ENCODE data around the gene FGGY.

The FGGY gene

DNA sequence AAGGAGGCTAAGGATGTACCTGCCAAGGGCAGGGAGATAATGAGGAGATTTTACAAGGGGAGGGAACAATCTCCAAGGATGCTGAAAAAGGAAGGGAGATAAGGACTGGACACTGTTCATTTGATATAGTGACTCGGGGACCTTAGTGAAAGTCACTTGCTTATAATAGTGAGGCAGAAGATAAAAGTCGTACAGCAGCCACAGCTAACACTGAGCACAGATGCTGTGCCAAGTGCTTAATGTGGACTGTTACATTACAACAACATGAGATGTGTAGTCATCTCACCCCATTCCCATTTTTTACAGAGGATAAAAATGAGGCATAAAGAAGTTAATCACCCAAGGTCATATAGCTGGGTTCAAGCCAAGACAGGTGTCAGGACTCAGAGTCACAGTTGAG, 181.9 kb downstream of the FGGY start:
- in situ Hi-C loops (cut with MboI; ENCODE audit: low sequenced_read_pairs, unreplicated experiment), result no loop called here
- TF ChIP-seq, protein P1, sequence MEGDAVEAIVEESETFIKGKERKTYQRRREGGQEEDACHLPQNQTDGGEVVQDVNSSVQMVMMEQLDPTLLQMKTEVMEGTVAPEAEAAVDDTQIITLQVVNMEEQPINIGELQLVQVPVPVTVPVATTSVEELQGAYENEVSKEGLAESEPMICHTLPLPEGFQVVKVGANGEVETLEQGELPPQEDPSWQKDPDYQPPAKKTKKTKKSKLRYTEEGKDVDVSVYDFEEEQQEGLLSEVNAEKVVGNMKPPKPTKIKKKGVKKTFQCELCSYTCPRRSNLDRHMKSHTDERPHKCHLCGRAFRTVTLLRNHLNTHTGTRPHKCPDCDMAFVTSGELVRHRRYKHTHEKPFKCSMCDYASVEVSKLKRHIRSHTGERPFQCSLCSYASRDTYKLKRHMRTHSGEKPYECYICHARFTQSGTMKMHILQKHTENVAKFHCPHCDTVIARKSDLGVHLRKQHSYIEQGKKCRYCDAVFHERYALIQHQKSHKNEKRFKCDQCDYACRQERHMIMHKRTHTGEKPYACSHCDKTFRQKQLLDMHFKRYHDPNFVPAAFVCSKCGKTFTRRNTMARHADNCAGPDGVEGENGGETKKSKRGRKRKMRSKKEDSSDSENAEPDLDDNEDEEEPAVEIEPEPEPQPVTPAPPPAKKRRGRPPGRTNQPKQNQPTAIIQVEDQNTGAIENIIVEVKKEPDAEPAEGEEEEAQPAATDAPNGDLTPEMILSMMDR (IDR thresholded peaks at IDR 0.05; ENCODE audit: borderline replicate concordance, control extremely low read depth, extremely low read depth, insufficient read depth, missing control alignments), result no peak
- DNase-seq (ENCODE audit: low spot score), result no peak

DNA sequence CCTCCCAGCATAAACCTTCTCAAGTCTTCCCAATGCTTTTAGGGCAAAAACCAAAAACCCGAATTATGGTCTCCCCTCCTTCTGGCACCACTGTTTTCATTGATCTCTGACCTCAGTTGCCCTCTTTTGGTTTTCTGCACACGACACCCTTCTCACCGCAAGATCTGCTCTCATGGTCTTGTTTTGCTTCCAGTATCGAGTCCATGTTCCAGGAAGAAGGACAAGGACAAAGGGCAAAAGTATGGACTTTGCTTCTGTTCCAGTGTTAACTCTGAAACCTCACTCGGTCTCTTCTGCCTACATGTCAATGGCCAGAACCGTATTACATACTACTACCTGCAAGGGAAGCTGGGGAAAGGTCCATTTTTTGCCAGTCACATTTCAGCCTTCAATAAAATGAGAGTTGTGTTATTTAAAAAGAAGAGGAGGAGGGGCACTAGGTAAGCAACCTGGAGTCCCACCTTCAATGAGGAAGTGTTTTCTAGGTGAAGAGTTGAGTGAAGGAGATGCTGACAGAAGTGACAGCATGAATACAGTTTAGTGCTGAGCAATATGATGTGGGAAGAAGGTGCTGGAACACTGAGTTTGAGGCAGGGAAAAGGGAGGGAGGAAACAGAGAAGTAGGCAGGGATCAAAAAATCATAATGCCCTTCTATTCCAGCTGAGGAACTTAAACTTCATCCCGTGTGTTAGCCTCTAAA, 183.4 kb downstream of the FGGY start:
- TF ChIP-seq, protein P1 (IDR thresholded peaks at IDR 0.05; ENCODE audit: borderline replicate concordance, control extremely low read depth, extremely low read depth, insufficient read depth, missing control alignments), result no peak
- no peak for DNase-seq (ENCODE audit: low spot score)
- in situ Hi-C loops (cut with MboI; ENCODE audit: low sequenced_read_pairs, unreplicated experiment), result no loop called here

DNA sequence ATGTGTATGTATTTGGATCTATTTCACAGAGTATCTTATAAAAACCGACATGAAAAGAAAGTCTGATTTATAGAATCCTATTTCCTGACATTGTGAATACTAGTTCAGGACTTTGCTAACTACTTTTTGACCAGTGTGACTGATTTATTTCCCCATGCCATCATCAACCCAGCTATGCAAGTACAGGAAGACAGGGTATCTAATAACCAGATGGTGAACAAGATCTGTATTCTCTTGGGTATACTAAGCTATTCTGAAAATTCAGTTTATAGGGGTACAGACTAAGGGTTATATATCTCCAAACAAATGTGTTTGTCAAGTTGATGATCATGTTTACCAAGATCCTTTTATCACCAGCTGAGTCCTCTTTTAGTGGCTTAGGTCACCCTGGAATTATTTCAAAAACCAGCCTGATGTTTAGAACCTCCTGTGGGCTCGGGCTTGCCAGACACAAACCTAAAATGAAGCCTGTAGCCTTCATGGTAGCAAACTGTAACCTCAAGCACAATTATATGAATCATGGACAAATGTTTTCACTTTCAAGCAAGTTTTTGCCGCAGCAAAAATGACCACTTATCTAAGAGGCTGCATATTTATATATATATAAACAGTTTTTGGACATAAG, 185.1 kb downstream of the FGGY start:
- TF ChIP-seq, protein P1 (IDR thresholded peaks at IDR 0.05; ENCODE audit: borderline replicate concordance, control extremely low read depth, extremely low read depth, insufficient read depth, missing control alignments), result no peak
- DNase-seq (ENCODE audit: low spot score), result no peak
- in situ Hi-C loops (cut with MboI; ENCODE audit: low sequenced_read_pairs, unreplicated experiment), result no loop called here

DNA sequence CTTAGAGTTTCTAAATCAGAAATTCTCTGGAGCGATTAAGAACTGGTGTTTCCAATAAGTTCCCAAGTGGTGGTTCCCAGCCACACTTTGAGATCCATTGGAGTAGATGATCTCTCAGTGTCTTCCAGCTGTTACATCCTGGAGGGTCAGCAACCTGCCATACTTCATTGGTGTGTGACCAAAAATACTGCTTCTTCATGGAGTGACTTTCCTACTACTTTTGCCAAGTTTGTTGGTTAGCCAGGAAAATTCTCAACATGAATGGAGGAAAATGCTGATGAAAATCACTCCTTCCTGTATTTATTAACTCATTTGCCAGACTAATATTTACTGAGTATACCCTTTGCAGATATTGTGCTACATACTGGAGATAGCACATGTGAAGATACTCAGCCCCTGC, 186.1 kb downstream of the FGGY start:
- TF ChIP-seq, protein P1 (IDR thresholded peaks at IDR 0.05; ENCODE audit: borderline replicate concordance, control extremely low read depth, extremely low read depth, insufficient read depth, missing control alignments), result no peak
- DNase-seq (ENCODE audit: low spot score), result no peak
- in situ Hi-C loops (cut with MboI; ENCODE audit: low sequenced_read_pairs, unreplicated experiment), result no loop called here

DNA sequence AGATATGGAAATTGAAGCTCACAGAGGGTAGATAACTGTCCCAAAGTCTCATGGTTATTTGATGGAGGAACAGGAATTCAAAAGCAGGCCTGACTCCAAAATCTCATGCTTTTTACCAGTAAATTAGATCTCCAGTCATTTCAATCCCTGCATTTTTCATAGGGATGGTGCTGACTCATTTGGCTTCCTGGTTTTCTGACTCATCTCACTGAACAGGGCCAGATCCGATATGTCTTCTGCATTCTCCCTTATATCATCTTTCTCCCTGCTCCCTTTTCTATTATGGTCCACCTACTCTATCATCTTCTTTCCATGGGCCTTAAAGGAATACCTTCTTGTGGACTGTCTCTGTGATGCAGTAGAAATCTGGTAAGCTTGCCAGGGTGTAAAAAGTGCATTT, 187.2 kb downstream of the FGGY start:
- no peak for DNase-seq (ENCODE audit: low spot score)
- TF ChIP-seq, protein P1 (IDR thresholded peaks at IDR 0.05; ENCODE audit: borderline replicate concordance, control extremely low read depth, extremely low read depth, insufficient read depth, missing control alignments), result no peak
- in situ Hi-C loops (cut with MboI; ENCODE audit: low sequenced_read_pairs, unreplicated experiment), result no loop called here

DNA sequence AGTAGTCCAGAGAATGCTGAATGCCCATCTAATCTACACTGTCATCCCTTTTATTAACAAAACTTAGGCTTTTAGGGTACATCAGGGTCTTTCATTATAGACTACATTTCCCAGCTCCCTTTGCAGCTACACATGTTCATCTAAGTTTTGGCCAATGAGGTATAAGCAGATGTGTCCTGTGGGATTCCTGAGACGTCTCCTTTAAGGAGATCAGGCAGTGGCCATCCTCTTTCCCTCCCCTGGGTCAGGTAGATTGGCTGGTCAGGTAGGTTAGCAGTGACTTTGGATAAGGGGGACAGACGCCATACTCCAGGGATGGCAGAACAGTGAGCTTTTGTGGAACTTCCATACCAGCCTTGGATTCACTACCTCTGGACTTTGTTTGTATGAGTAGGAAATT, 188.3 kb downstream of the FGGY start:
- no peak for DNase-seq (ENCODE audit: low spot score)
- TF ChIP-seq, protein P1 (IDR thresholded peaks at IDR 0.05; ENCODE audit: borderline replicate concordance, control extremely low read depth, extremely low read depth, insufficient read depth, missing control alignments), result no peak
- in situ Hi-C loops (cut with MboI; ENCODE audit: low sequenced_read_pairs, unreplicated experiment), result no loop called here

Measured in GM13976 (cell line).